T follicular helper cell (primary cell): ENCODE results near the gene MUS81.

Experiments
- DNase-seq: peaks from one replicate; pipeline ENCODE4 v3.0.0-alpha.2; 2020; ENCODE audit warnings: low read depth

The MUS81 gene

DNA sequence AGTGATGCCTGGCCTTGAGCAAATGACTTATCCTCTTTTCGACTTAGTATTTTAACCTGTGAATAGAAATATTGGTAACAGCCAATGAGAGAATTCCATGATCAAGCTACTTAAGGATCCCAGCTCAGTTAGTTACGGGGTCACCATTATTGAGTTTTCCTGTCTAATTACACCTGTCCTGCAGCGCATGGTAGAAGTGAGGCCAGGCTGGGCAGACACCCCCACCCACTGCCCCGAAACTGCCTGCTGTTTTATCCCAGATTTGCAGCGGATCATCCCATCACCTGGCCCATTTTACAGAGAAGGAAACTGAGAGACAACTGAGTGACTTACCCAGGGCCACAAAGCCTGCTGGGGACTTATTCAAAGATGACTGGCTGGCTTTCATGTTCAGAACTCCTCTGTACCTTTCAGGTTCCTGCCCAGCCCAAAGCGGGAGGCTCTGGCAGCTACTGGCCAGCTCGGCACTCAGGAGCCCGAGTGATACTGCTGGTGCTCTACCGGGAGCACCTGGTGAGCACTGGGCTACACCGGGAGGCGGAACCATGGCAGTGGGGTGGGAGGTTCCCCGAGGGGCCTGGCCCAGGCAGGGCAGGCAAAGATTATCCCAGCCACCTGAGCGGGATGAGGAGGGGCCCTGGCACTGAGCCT lies 1.4 kb downstream of the MUS81 start:
- DNase-seq = no peak

DNA sequence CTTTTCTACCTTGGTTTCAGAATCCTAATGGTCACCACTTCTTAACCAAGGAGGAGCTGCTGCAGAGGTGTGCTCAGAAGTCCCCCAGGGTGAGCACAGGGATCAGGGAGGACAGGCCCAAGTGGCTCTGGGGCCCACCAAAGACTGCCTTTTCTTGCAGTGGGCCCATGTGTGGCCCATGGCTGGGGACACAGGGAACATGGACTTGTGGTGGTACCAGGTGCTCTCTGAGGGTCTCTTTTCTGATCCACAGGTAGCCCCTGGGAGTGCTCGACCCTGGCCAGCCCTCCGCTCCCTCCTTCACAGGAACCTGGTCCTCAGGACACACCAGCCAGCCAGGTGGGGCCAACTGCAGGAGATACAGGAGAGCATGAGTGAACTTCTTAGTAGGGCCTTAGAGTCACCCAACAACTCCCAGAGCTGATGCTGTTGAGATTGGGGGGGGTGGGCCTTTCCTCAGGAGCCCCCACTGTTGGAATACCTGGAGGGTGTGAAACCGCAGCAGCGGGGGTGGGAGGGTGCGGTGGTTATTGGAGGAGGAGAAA lies 2.0 kb downstream of the MUS81 start:
- DNase-seq = no peak

GRCh38 chr11:65862941-65863888 lies 3.0 kb downstream of the MUS81 start:
- DNase-seq = no peak

DNA sequence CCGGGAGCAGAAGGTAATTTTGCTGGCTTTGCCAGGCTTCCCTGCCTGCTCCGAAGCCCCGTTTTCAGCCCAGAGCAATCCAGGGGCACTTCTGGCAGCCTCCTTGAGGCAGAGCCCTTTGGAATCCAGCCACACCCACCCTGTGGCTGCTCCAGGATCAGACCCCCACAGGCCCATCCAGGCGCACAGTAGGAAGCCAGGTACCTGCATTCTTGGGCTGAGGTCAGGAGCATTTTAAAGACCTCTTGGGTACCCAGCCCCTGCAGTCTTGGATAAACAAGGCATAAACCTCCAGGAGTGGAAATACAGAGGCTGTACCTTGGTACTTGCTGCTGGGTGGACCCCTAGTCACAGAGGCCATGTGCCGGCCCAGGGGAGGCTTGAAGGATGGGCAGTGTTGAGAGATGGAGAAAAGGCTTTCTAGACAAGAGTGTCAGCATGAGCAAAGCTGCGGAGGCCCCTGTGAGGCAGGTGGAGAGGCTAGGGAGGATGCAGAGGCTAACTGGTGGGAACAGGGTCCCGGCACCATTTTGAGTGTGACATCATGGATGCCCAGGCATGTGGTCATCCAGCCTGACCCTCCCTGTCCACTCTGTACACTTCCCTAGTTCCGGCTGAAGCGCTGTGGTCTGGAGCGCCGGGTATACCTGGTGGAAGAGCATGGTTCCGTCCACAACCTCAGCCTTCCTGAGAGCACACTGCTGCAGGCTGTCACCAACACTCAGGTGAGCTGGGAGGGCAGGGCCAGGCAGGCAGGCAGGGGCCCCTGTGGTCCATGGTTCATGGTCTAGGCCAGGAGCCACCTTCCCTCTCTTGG lies 3.9 kb downstream of the MUS81 start:
- no peak for DNase-seq

- DNase-seq = no peak
These were observed 4.7 kb downstream of the MUS81 start for GRCh38 chr11:65864706-65865471.

GRCh38 chr11:65865550-65866172 lies 5.4 kb downstream of the MUS81 start:
- DNase-seq = no peak

DNA sequence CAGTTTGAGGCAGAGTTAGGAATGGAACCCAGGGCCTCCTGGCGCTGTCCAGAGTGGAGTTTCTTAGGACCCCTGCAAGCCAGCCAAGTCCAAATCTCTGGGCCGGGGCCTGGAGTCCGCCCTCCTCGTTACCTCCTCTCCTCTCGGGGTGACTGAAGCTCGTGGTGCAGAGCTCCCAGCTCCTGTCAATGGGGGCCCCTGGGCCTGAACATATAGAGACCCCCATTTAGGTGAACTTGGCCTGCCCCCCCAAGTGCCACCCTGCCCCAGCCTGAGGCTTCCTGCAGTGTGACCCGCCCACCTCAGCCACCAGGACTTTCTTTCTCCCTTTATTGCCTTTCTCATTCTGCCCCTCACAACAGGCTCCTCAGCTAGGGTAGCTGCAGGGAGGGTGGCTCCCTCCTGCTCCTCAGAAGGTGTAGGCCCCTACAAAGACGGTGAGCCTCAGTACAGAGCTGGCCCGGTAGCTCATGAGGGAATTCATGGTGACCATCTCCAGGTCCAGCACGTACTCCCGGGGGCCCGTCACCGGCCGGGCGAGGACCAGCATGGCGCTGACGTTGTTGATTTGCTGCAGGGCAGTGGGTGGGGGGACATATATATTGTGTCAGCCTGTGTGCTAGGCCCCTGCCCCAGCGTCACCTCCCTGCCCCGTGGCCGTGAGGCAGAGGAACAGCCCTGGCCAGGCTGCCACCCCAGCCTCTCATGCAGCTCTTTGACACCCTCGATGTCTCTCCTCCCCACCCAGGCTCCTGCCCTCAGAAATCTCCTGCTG lies 6.5 kb downstream of the MUS81 start:
- DNase-seq = no peak

DNA sequence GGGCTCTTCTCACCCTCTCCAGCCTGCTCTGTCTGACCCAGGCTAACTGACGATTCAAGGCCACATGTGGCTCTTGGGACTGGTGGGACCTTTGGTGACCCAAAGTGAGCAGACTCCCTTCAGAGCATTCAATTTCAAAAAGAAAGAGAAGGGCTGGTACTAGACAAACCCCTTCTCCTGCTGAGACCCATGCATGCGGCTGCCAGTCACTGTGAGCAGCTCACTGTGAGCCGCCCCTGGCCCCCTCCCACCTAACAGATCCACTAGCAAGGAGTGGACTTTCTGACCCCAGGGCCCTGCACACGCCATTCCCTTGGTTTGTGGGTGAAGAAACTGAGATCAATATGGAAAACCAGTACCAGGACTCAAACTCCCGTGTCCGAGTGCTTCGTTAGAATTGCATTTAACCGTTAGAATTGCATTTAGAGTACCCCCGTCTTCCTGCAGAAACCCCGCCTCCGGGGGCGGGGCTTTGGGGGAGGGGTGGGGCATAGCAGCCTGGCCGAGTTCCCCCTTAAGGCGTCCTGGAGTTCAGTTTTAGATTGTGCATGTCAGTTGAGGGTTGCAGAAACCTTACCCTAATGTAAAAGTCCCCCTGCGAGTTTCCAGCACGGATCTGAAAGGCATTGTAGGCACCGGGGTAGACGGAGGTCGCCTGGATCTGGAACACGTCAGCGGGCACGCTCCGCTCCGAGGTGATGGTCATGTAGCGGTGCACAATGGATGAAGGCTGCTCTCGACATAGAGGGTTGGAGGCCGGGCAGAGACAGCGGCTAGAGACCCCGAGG lies 7.2 kb downstream of the MUS81 start:
- no peak for DNase-seq

GRCh38 chr11:65868076-65868667 lies 7.9 kb downstream of the MUS81 start:
- no peak for DNase-seq

GRCh38 chr11:65868907-65869306 lies 8.7 kb downstream of the MUS81 start:
- DNase-seq = no peak

DNA sequence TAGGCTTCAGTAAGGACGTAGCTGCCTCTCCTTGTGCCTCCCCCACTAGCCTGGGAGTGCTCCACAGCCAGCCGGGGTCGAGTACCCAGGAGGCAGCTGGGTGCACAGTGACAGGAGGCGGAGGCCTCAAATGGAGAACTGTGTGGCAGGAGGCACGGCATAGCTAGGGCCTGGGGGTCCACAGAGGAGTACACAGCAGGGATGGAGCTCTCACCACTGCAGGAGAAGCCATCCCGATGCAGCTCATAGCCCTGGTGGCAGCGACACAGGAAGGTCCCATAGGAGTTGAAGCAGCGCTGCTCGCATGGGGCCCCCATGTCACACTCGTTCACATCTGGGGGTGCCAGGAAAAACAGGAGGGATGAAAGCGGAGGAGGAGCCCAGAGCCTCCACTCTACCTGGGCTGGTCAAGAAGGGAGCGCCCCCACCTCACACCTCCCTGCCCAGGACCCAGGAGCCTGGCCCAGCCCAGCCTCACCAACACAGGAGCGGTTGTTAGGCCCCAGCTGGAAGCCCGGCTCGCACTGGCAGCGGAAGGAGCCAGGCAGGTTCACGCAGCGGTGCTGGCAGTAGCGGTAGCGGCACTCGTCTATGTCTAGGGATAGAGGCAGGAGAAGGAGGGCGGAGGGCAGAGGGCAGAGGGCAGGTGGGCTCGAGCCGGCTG lies 9.5 kb downstream of the MUS81 start:
- DNase-seq = no peak

DNA sequence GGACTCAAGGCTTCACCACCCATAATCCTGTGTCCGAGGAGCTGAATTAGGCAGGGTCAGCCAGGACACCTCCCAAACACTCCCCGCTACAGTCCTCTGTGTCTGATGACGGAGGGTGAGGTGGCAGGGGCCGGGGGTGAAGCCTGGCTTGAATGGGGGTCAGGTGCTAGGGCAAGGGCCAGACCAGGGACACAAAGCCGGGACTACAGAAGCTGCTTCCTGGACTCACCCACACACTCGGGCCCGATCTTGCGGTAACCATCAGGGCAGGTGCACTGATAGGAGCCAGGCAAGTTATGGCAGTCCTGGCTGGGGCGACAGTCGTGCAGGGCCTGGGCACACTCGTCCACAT lies 10.1 kb downstream of the MUS81 start:
- no peak for DNase-seq

DNA sequence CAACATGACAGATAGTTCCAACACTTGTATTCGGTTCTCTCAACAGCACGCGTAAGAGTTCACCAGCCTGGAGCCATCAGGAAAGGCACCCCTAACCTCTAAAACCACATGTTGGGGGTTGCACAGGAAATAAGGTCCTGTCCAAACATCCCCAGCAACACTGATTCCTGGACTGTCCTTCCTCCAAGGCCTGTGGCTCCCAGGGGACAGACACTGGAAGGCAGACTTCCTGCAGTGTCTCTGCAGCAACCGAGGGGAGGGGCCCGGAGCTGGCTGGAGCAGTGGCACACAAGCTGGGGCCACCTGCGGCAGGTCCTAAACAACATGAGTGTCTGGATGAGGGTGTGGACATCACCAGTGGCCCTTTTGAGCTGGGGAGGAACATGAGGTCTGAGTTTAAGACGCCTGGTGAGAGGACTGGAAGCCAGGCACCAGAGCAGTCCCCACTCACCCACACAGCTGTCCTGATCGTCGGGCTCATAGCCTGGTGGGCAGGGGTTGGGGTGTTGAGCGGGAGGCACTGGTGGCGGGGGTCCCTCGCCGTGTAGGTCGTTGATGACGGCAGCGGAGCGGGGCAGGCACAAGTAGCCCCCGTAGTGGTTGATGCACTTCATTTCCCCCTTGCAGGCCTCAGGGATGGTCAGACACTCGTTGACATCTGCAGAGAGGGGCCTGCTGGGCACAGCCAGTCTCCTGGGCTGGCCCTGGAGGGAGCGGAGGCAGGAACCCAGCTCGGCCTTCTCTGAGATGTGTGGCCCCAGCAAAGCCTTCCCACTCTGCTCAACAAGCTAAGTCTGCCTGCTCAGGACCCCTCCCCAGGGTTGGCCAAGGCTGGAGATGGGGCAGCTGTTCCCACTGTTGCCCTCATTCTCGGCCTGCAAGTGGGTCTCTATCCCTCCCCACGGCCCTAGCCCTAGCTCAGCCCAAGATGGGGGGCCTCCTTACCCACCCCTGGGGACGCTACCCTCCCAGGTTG lies 10.8 kb downstream of the MUS81 start:
- DNase-seq = no peak

DNA sequence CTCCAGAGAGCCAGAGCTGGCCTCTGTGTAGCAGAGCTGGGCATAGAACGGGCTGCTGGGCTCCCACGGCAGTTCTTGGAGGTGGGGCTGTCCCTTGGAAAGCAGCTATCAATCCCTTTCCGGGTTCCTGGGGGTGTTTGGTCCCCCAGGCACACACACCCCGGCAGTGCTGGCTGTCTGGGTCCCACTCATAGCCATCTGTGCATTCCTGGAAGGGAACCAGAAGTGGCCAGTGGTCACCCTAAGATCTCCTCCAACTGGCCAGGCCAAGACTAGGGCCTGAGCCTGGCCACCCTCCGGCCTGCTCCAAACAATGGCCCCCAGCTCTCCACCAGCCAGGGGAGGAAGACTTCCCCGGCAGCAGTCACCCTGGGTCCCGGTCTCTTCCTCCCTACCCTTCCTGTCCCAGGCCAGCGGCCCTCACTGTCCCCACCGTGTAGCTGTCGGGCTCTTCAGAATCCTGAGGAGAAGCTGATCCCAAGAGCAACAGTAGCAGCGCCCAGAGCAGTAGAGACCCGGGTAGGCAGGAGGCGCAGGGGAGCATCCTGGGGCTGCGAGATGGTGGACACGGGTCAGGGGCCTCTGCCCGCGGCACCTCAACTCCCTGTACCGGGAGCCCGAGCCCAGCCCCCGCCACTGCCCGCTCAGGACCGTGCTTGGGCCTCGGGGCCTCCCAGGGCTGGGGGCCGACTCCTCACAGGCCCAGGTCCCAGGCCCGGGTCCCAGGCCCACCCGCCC lies 11.7 kb downstream of the MUS81 start:
- DNase-seq = no peak

- DNase-seq = no peak
These were observed 12.5 kb downstream of the MUS81 start, which contains the start of gene EFEMP2 for GRCh38 chr11:65872586-65873317. EFEMP2 (minus strand) TSS chr11:65872800; CDS start chr11:65872354, 446 bp downstream.
